Body of pancreas (tissue), 4 donors: ENCODE data around the gene IPO5.

Experiments used
- CTCF ChIP-seq, 7 experiments: fragments of 450-650 bp in 4 of 7; fragments of 200-600 bp in 3 of 7; sonication (generic) in 3 of 7; IDR thresholded peaks; one replicate each; pipeline ENCODE4 v1.5.1; 2016 to 2019; ENCODE audit warnings: antibody characterized with exemption in 7 of 7
- POLR2A ChIP-seq, 3 donors: fragments of 450-650 bp; IDR thresholded peaks; one replicate each; pipeline ENCODE4 v1.6.1; 2016; ENCODE audit warnings: antibody characterized with exemption in 3 of 3, mild to moderate bottlenecking in 2 of 3

GRCh38 chr13:98050041-98050466, 96.6 kb downstream of the IPO5 start:
- TF ChIP-seq POLR2A (IDR thresholded peaks at IDR 0.05), result no peak
- no peak for TF ChIP-seq CTCF (IDR thresholded peaks at IDR 0.05)
